Hepatocyte (in vitro differentiated cells): ENCODE measurements around the gene PRSS50.

Source experiments
- CTCF ChIP-seq: fragments of 200-600 bp; sonication (generic); IDR thresholded peaks from 2 replicates; pipeline ENCODE4 v1.5.1; 2016; ENCODE audit warnings: antibody characterized with exemption, mild to moderate bottlenecking; ENCODE audit not compliant: poor library complexity
- EZH2phosphoT487 ChIP-seq: fragments of 200-600 bp; sonication (generic); IDR thresholded peaks from one replicate; pipeline ENCODE4 v1.6.1; 2018; ENCODE audit warnings: antibody characterized with exemption, mild to moderate bottlenecking, low read depth, moderate library complexity; ENCODE audit not compliant: unreplicated experiment, severe bottlenecking

GRCh38 chr3:46759239-46760167, 41.8 kb upstream of the PRSS50 start:
- no peak for TF ChIP-seq CTCF
- no peak for TF ChIP-seq EZH2phosphoT487
